ENCODE measurements around the gene PDCL3.

DNA sequence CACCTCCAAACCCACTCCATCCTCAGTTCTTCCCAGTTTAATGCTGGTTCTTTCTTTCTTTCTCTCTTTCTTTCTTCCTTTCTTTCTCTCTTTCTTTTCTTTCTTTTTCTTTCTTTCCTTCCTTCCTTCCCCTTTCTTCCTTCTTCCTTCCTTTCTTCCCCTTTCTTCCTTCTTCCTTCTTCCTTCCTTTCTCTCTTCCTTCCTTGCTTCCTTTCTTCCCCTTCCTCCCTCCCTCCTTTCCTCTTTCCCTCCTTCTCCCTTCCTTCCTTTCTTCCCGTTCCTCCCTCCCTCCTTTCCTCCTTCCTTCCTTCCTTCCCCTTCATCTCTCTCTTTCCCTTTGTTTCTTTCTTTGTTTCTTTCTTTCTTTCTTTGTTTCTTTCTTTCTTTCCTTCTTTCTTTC is 50.9 kb downstream of the PDCL3 start:
- TF ChIP-seq, protein P1, sequence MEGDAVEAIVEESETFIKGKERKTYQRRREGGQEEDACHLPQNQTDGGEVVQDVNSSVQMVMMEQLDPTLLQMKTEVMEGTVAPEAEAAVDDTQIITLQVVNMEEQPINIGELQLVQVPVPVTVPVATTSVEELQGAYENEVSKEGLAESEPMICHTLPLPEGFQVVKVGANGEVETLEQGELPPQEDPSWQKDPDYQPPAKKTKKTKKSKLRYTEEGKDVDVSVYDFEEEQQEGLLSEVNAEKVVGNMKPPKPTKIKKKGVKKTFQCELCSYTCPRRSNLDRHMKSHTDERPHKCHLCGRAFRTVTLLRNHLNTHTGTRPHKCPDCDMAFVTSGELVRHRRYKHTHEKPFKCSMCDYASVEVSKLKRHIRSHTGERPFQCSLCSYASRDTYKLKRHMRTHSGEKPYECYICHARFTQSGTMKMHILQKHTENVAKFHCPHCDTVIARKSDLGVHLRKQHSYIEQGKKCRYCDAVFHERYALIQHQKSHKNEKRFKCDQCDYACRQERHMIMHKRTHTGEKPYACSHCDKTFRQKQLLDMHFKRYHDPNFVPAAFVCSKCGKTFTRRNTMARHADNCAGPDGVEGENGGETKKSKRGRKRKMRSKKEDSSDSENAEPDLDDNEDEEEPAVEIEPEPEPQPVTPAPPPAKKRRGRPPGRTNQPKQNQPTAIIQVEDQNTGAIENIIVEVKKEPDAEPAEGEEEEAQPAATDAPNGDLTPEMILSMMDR (IDR thresholded peaks at IDR 0.05), result no peak
- TF ChIP-seq EZH2 (IDR thresholded peaks at IDR 0.05) (no peak), EZH2phosphoT487 (IDR thresholded peaks at IDR 0.05) (no peak)
